ENCODE results near the gene MTMR3. TPM values are rescaled to one million over a fixed set of nuclear protein-coding genes. Genes with fewer than 3 reads are reported as not detected.

Gene MTMR3
- total RNA-seq, 2 experiments from 2014 or later = 57.8 to 60.6 TPM

DNA sequence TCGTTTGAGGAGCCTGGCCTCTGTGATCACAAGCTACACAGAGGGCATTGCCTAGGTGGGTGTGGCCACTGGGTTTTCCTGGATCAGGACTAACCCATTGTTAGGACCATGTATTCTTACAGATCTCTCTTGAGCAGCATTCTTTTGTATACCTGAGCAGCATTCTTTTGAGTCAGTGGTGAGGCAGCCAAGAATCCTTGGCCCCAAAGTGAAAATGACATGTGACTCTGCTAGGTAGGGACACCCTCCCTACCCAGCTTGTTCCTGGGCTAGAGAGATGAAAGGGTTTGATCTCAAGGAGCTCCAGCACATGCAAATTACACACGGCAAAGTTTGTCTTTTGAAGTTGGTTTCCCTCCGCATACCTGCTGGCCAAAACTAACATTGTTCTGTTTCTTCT, 142.2 kb downstream of the MTMR3 start:
- ChIA-PET POLR2A (no interaction called here), CTCF (no interaction called here)
- H3K27me3 Mint-ChIP-seq = no peaks in the 10 kb centered on the region
- H3K4me3 Mint-ChIP-seq = no peak overlapping the region
- intact Hi-C loops (cut with DNase I, micrococcal nuclease) = no loop called here
- Histone ChIP-seq H3K27me3 (ENCODE audit: control insufficient read depth in 1 of 2, insufficient read depth in 2 of 2, low read length in 2 of 2) (no peaks in the 10 kb centered on the region), H3K4me1 (ENCODE audit: insufficient read depth, low read length) (no peaks in the 10 kb centered on the region), H3K36me3 (ENCODE audit: insufficient read depth, low read length) (peaks cover 75% of the 10 kb centered on the region), H3K27ac (ENCODE audit: low read depth in 1 of 2, low read length in 2 of 2) (no peak overlapping the region), H3K9me3 (ENCODE audit: control insufficient read depth in 1 of 2, insufficient read depth in 1 of 2, low read length in 2 of 2) (no peaks in the 10 kb centered on the region), H3K4me3 (ENCODE audit: low read length) (no peak overlapping the region)
- ATAC-seq (ENCODE audit: poor library complexity) (no peak), DNase-seq (no peak)
- no peaks in the 10 kb centered on the region for H3K9me3 Mint-ChIP-seq
- H3K36me3 Mint-ChIP-seq (ENCODE audit: low read depth) = peaks cover 79% of the 10 kb centered on the region
- peak overlapping the region; percentile 17 for H3K27ac Mint-ChIP-seq
- peaks cover 5% of the 10 kb centered on the region for H3K4me1 Mint-ChIP-seq (ENCODE audit: low read depth)
- no peak for TF ChIP-seq CTCF (IDR thresholded peaks at IDR 0.05)

- H3K9me3 Mint-ChIP-seq = no peaks in the 10 kb centered on the region
- CTCF ChIA-PET = no interaction called here
Measured at GRCh38 chr22:30026756-30027155, 143.8 kb downstream of the MTMR3 start.

DNA sequence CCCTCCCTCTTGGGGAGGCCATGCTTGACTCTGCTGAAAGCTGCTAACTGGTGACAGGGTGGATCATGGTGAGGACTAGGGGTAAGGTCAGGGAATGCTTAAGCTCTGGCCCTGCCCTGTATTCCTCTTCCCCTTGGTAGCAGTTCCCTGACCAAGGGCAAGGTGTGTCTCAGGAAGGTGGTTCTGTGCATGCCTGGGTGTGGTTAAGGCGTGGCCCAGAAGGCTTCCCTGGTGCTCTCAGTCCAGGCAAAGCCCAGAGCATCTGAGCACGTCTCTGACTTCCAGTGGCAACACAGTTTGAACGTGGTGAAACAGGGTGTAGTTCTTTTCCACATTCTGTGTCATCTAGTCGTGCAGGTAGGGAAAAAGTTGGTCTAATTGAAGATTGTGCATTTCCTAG, 144.2 kb downstream of the MTMR3 start:
- no peak overlapping the region for H3K27ac Mint-ChIP-seq
- no peaks in the 10 kb centered on the region for H3K27me3 Mint-ChIP-seq
- CTCF ChIA-PET = no interaction called here
- H3K4me3 ChIP-seq (ENCODE audit: low read length) = no peak overlapping the region
- no peak overlapping the region for H3K4me3 Mint-ChIP-seq
- no peaks in the 10 kb centered on the region for H3K9me3 Mint-ChIP-seq
- H3K4me1 Mint-ChIP-seq (ENCODE audit: low read depth) = peaks cover 5% of the 10 kb centered on the region
- no peak for TF ChIP-seq CTCF (IDR thresholded peaks at IDR 0.05)
- no peaks in the 10 kb centered on the region for H3K4me1 ChIP-seq (ENCODE audit: insufficient read depth, low read length)
- H3K27me3 ChIP-seq (ENCODE audit: control insufficient read depth in 1 of 2, insufficient read depth in 2 of 2, low read length in 2 of 2) = no peaks in the 10 kb centered on the region
- H3K36me3 ChIP-seq (ENCODE audit: insufficient read depth, low read length) = peaks cover 56% of the 10 kb centered on the region
- no peak for DNase-seq
- peaks cover 59% of the 10 kb centered on the region for H3K36me3 Mint-ChIP-seq (ENCODE audit: low read depth)
- POLR2A ChIA-PET = interaction anchor here (1.5 kb wide), 1 partner anchor 10 kb away, joined by 3 read pairs; no protein-coding TSS in a partner anchor
- no peaks in the 10 kb centered on the region for H3K9me3 ChIP-seq (ENCODE audit: control insufficient read depth in 1 of 2, insufficient read depth in 1 of 2, low read length in 2 of 2)
- H3K27ac ChIP-seq (ENCODE audit: low read depth in 1 of 2, low read length in 2 of 2) = no peak overlapping the region
- intact Hi-C loops (cut with DNase I, micrococcal nuclease) = no loop called here
- ATAC-seq (ENCODE audit: poor library complexity) = no peak

More at GRCh38 chr22:30026756-30027155, 143.8 kb downstream of the MTMR3 start:
- no peak for TF ChIP-seq CTCF (IDR thresholded peaks at IDR 0.05)
- H3K4me1 ChIP-seq (ENCODE audit: insufficient read depth, low read length) = no peaks in the 10 kb centered on the region
- H3K9me3 ChIP-seq (ENCODE audit: control insufficient read depth in 1 of 2, insufficient read depth in 1 of 2, low read length in 2 of 2) = no peaks in the 10 kb centered on the region
- POLR2A ChIA-PET = interaction anchor here (1.5 kb wide), 1 partner anchor 10 kb away, joined by 3 read pairs; no protein-coding TSS in a partner anchor
- no peak for DNase-seq
- Mint-ChIP-seq H3K27me3 (no peaks in the 10 kb centered on the region), H3K4me3 (no peak overlapping the region), H3K27ac (no peak overlapping the region), H3K4me1 (ENCODE audit: low read depth) (peaks cover 5% of the 10 kb centered on the region), H3K36me3 (ENCODE audit: low read depth) (peaks cover 63% of the 10 kb centered on the region)
- H3K27ac ChIP-seq (ENCODE audit: low read depth in 1 of 2, low read length in 2 of 2) = no peak overlapping the region
- H3K27me3 ChIP-seq (ENCODE audit: control insufficient read depth in 1 of 2, insufficient read depth in 2 of 2, low read length in 2 of 2) = no peaks in the 10 kb centered on the region
- H3K36me3 ChIP-seq (ENCODE audit: insufficient read depth, low read length) = peaks cover 60% of the 10 kb centered on the region
- H3K4me3 ChIP-seq (ENCODE audit: low read length) = no peak overlapping the region
- ATAC-seq (ENCODE audit: poor library complexity) = no peak
- intact Hi-C loops (cut with DNase I, micrococcal nuclease) = no loop called here

All from CD4-positive, alpha-beta T cell (primary cell).